Osteocyte (in vitro differentiated cells): ENCODE data around the gene DOCK7. TPM values are rescaled to one million over a fixed set of nuclear protein-coding genes. Genes with fewer than 3 reads are reported as not detected.

Source experiments
- DNase-seq: peaks from one replicate; pipeline ENCODE4 v3.0.0; 2021; ENCODE audit warnings: mixed read lengths; ENCODE audit not compliant: unreplicated experiment; ENCODE audit errors: extremely low spot score
- H3K27ac Mint-ChIP-seq: one replicate; pipeline ENCODE4 v1.8.0; 2021; ENCODE audit warnings: mild to moderate bottlenecking, mixed read lengths; ENCODE audit not compliant: unreplicated experiment
- H3K27me3 Mint-ChIP-seq: one replicate; pipeline ENCODE4 v1.8.0; 2021; ENCODE audit warnings: mixed read lengths; ENCODE audit not compliant: unreplicated experiment
- H3K36me3 Mint-ChIP-seq: one replicate; pipeline ENCODE4 v1.8.0; 2021; ENCODE audit warnings: mixed read lengths; ENCODE audit not compliant: unreplicated experiment
- H3K4me1 Mint-ChIP-seq: one replicate; pipeline ENCODE4 v1.8.0; 2021; ENCODE audit warnings: mixed read lengths; ENCODE audit not compliant: unreplicated experiment
- H3K4me3 Mint-ChIP-seq: one replicate; pipeline ENCODE4 v1.8.0; 2021; ENCODE audit warnings: mild to moderate bottlenecking, moderate library complexity, mixed read lengths; ENCODE audit not compliant: unreplicated experiment
- H3K9me3 Mint-ChIP-seq: one replicate; pipeline ENCODE4 v1.8.0; 2021; ENCODE audit warnings: mixed read lengths; ENCODE audit not compliant: unreplicated experiment
- total RNA-seq: library from RNA; stranded (reverse); gene quantifications from 2 replicates; pipeline ENCODE4 v1.2.1, GENCODE V29; 2021
- TF ChIP-seq, protein P1 (sequence below): fragments of 200-600 bp; sonication (generic); IDR thresholded peaks from 2 replicates; pipeline ENCODE4 v1.5.0; 2021; ENCODE audit warnings: antibody characterized with exemption, mild to moderate bottlenecking, moderate library complexity

DOCK7 gene
- total RNA-seq, 1 donor from 2014 or later = 81.8 TPM

DNA sequence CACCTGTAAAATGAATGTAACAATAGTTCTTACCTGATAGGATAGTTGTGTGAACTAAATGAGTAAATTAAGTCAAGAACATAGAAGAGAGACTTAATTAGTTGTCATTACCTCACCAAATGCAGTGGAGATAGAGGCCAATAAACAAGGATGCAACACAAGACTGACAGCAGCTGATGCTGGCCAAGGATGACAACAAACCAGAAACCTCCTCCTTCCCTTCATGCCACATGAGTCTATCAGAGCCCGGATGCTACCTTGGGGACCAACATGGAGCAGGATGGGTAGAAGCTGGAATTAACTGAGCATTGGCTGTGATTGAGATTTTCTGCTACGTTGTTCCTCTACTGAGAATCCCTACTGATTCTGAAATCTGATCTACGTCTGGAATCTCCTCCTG, 281.6 kb downstream of the DOCK7 start:
- TF ChIP-seq, protein P1, sequence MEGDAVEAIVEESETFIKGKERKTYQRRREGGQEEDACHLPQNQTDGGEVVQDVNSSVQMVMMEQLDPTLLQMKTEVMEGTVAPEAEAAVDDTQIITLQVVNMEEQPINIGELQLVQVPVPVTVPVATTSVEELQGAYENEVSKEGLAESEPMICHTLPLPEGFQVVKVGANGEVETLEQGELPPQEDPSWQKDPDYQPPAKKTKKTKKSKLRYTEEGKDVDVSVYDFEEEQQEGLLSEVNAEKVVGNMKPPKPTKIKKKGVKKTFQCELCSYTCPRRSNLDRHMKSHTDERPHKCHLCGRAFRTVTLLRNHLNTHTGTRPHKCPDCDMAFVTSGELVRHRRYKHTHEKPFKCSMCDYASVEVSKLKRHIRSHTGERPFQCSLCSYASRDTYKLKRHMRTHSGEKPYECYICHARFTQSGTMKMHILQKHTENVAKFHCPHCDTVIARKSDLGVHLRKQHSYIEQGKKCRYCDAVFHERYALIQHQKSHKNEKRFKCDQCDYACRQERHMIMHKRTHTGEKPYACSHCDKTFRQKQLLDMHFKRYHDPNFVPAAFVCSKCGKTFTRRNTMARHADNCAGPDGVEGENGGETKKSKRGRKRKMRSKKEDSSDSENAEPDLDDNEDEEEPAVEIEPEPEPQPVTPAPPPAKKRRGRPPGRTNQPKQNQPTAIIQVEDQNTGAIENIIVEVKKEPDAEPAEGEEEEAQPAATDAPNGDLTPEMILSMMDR = no peak
- no peaks in the 10 kb centered on the region for H3K36me3 Mint-ChIP-seq
- H3K4me1 Mint-ChIP-seq = peaks cover under 1% of the 10 kb centered on the region
- peaks cover 25% of the 10 kb centered on the region for H3K27me3 Mint-ChIP-seq
- no peaks in the 10 kb centered on the region for H3K9me3 Mint-ChIP-seq
- no peak for DNase-seq
- H3K4me3 Mint-ChIP-seq = no peak overlapping the region
- no peak overlapping the region for H3K27ac Mint-ChIP-seq

DNA sequence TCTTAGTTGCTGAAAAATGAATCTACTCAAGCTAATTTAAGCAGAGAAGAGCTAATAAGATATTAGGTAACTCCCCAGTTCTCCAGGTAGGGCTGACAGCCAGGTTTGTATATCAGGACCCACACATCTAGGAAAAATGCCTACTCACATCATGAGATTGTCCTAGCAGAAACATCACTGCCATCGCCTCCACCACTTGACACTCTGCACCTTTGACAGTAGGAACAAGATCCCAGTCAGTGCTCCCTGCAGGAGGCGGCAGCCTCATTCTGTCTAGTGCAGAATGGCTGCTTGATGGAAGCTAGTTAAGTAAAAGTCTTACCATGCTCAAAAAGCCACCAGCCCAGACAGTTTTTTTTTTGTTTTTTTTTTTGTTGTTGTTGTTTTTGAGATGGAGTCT, 282.9 kb downstream of the DOCK7 start:
- Mint-ChIP-seq H3K36me3 (no peaks in the 10 kb centered on the region), H3K27ac (no peak overlapping the region)
- no peak for DNase-seq

More for the DNA sequence above, 282.9 kb downstream of the DOCK7 start:
- peaks cover 16% of the 10 kb centered on the region for H3K27me3 Mint-ChIP-seq
- no peaks in the 10 kb centered on the region for H3K9me3 Mint-ChIP-seq
- TF ChIP-seq, protein P1 = no peak
- peaks cover 11% of the 10 kb centered on the region for H3K4me1 Mint-ChIP-seq
- no peak overlapping the region for H3K4me3 Mint-ChIP-seq

Other genes with a start within 250 kb of the DOCK7 start
- gene ANGPTL3, start 90.9 kb downstream of the DOCK7 start, total RNA-seq = not detected in 2 replicates
- gene ATG4C, start 95.7 kb upstream of the DOCK7 start, total RNA-seq = 6.6 and 10.5 TPM in 2 replicates